HepG2 (cell line): ENCODE results near the gene SLC9A8. TPM values are rescaled to one million over a fixed set of nuclear protein-coding genes. Genes with fewer than 3 reads are reported as not detected.

Source experiments
- ATAC-seq: fragments of 200-7000 bp; cut with Tn5 transposase; 3 replicates; pipeline ENCODE4 v1.9.1; 2020; ENCODE audit warnings: mild to moderate bottlenecking, moderate library complexity
- BruUV-seq: library from RNA; stranded (reverse); fragments of 400-500 nt; replicated peaks from 2 replicates; lab custom pipeline; 2021; lab: Mats Ljungman, UMichigan
- CTCF ChIA-PET: fragments of 300-600 bp; formaldehyde crosslinking; extraction: SDS; loops from one replicate; lab custom pipeline; 2021; ENCODE audit warnings: low total read pairs, inconsistent platforms, low intra/inter-chr PET ratio; lab: Yijun Ruan, JAX
- POLR2A ChIA-PET: fragments of 350-600 bp; sonication (Branson Sonifier 250); formaldehyde crosslinking; loops from one replicate; lab custom pipeline; 2020; ENCODE audit warnings: antibody characterized with exemption, inconsistent platforms; lab: Yijun Ruan, JAX
- DNase-seq: peaks from one replicate; pipeline ENCODE4 v3.0.0-alpha.2; 2015; ENCODE audit warnings: low spot score
- FAIRE-seq: peaks from 3 replicates; lab custom pipeline; 2011; peaks lifted over from hg19 to GRCh38; lab: Jason Lieb, UNC
- H2AFZ ChIP-seq: one replicate; pipeline ENCODE4 v1.6.1; 2011; ENCODE audit warnings: low read length, inconsistent platforms
- H3K27ac ChIP-seq: fragments of 300-600 bp; 3 replicates; pipeline ENCODE4 v1.8.0; 2011; ENCODE audit warnings: mixed run types, mild to moderate bottlenecking, mixed read lengths, low read length, inconsistent platforms; ENCODE audit not compliant: insufficient read depth; ENCODE audit errors: extremely low read length
- H3K27me3 ChIP-seq, 2 experiments: fragments of 200-600 bp in 1 of 2; 2 replicates in 1 of 2; 3 replicates in 1 of 2; pipeline versions ENCODE4 v1.6.0 to v1.8.0; 2011; ENCODE audit warnings: low read length in 2 of 2, mild to moderate bottlenecking in 2 of 2, moderate library complexity in 2 of 2, inconsistent platforms in 1 of 2; ENCODE audit not compliant: insufficient read depth in 2 of 2, control insufficient read depth in 1 of 2
- H3K36me3 ChIP-seq, 2 experiments: fragments of 200-600 bp in 1 of 2; replicated peaks in 1 of 2; 2 replicates in 1 of 2; 3 replicates in 1 of 2; pipeline versions ENCODE4 v1.5.1 to v1.8.0; 2011; ENCODE audit warnings: low read length in 2 of 2, inconsistent platforms in 1 of 2; ENCODE audit not compliant: insufficient read depth in 2 of 2, control insufficient read depth in 1 of 2
- H3K4me1 ChIP-seq: 2 replicates; pipeline ENCODE4 v1.5.1; 2012; ENCODE audit warnings: low read length, inconsistent platforms; ENCODE audit not compliant: insufficient read depth
- H3K4me2 ChIP-seq: 2 replicates; pipeline ENCODE4 v1.6.0; 2011; ENCODE audit warnings: low read depth, low read length, inconsistent platforms
- H3K4me3 ChIP-seq, 3 experiments: fragments of 200-600 bp in 1 of 3; sonication (generic), shearing (Covaris generic) in 1 of 3; replicated peaks in 1 of 3; 2 replicates each; pipeline ENCODE4 v1.5.1; 2011 to 2016; ENCODE audit warnings: low read length in 3 of 3, inconsistent platforms in 2 of 3, low read depth in 2 of 3, mild to moderate bottlenecking in 2 of 3, control low read depth in 1 of 3, mixed read lengths in 1 of 3; ENCODE audit not compliant: insufficient read depth in 1 of 3
- H3K79me2 ChIP-seq: one replicate; pipeline ENCODE4 v1.6.1; 2011; ENCODE audit warnings: low read length, inconsistent platforms; ENCODE audit not compliant: insufficient read depth
- H3K9ac ChIP-seq: 2 replicates; pipeline ENCODE4 v1.6.0; 2011; ENCODE audit warnings: mild to moderate bottlenecking, low read depth, low read length, inconsistent platforms; ENCODE audit not compliant: insufficient read depth
- H3K9me3 ChIP-seq: 2 replicates; pipeline ENCODE4 v1.5.1; 2012; ENCODE audit warnings: mild to moderate bottlenecking, low read length
- H4K20me1 ChIP-seq: 2 replicates; pipeline ENCODE4 v1.6.0; 2011; ENCODE audit warnings: inconsistent platforms, mild to moderate bottlenecking, low read length, moderate library complexity; ENCODE audit not compliant: insufficient read depth
- FUBP1 ChIP-seq: sonication (generic); formaldehyde crosslinking; IDR thresholded peaks from 2 replicates; pipeline ENCODE4 v1.5.1; 2020; ENCODE audit warnings: missing genetic modification reagents, mild to moderate bottlenecking, borderline replicate concordance
- KAT8 ChIP-seq: IDR thresholded peaks from 2 replicates; pipeline ENCODE4 v1.6.1; 2016; ENCODE audit warnings: missing genetic modification reagents, missing compliant biosample characterization
- NFKB2 ChIP-seq: sonication (generic); formaldehyde crosslinking; IDR thresholded peaks from 2 replicates; pipeline ENCODE4 v1.4.0; 2020; ENCODE audit warnings: missing genetic modification reagents, borderline replicate concordance
- PHF5A ChIP-seq: IDR thresholded peaks from one replicate; pipeline ENCODE4 v1.6.1; 2018; ENCODE audit warnings: low read depth, missing genetic modification reagents; ENCODE audit not compliant: unreplicated experiment
- PRDM10 ChIP-seq: sonication (generic); formaldehyde crosslinking; IDR thresholded peaks from 2 replicates; pipeline ENCODE4 v1.4.0; 2020; ENCODE audit warnings: low read depth, missing genetic modification reagents
- SPEN ChIP-seq: sonication (generic); formaldehyde crosslinking; IDR thresholded peaks from 2 replicates; pipeline ENCODE4 v1.5.1; 2020; ENCODE audit warnings: low read depth, mild to moderate bottlenecking, missing genetic modification reagents
- WGBS: methylation state at CpG from one replicate; pipeline ENCODE4 v1.1.6; 2017; ENCODE audit warnings: low lambda C conversion rate; 5-methylcytosine and 5-hydroxymethylcytosine counted together
- in situ Hi-C: cut with HindIII; loops from 2 replicates; pipeline ENCODE4 v1.10.0; 2017; ENCODE audit warnings: low pct_unique_long_range_greater_than_20kb; ENCODE audit not compliant: extremely low pct_ligation_motif_present
- intact Hi-C: fragments of 100-400 bp; cut with micrococcal nuclease; formaldehyde crosslinking; loops from one replicate; pipeline ENCODE4 v1.10.0; 2022; ENCODE audit not compliant: unreplicated experiment
- polyA plus RNA-seq, 8 experiments: library from polyadenylated mRNA; depleted of rRNA in 3 of 8; stranded (reverse) in 7 of 8; unstranded in 1 of 8; fragments of >200 nt; fragmentation: Illumina TruSeq in 4 of 8; extraction: Trizol in 4 of 8; gene quantifications; 2 replicates each; pipeline versions ENCODE4 v1.2.1 to v1.2.3, GENCODE V29; 2011 to 2016; ENCODE audit warnings: low read depth in 4 of 8, missing spikeins in 1 of 8, mixed read lengths in 1 of 8; ENCODE audit not compliant: insufficient read depth in 1 of 8
- total RNA-seq, 5 experiments: library from RNA; depleted of rRNA; stranded (reverse); fragments of >200 nt; fragmentation: Illumina TruSeq; extraction: Trizol; gene quantifications; 2 replicates each; pipeline ENCODE4 v1.2.3, GENCODE V29; 2016; ENCODE audit warnings: low read depth in 1 of 5
- TF ChIP-seq, protein P1 (sequence below), 2 experiments: sonication (generic) in 1 of 2; formaldehyde crosslinking in 1 of 2; IDR thresholded peaks; 2 replicates each; pipeline versions ENCODE4 v1.5.1 to v1.6.1; 2011 to 2020; ENCODE audit warnings: borderline replicate concordance in 1 of 2, low read depth in 1 of 2, low read length in 1 of 2, mild to moderate bottlenecking in 1 of 2, missing genetic modification reagents in 1 of 2, moderate library complexity in 1 of 2

The SLC9A8 gene
- total and polyA plus RNA-seq, 2 of the 13 experiments (the other 11 are each of a cell fraction or from before 2014, with no cell fraction given) = 4.1 to 7.4 TPM

- Histone ChIP-seq H3K4me2 (no peak overlapping the region), H4K20me1 (no peaks in the 10 kb centered on the region), H3K36me3 (no peaks in the 10 kb centered on the region), H3K9ac (no peak overlapping the region), H3K27me3 (no peaks in the 10 kb centered on the region), H3K4me1 (peaks cover 69% of the 10 kb centered on the region), H3K79me2 (no peaks in the 10 kb centered on the region), H3K4me3 (no peak overlapping the region), H3K9me3 (no peaks in the 10 kb centered on the region), H2AFZ (no peak overlapping the region), H3K27ac (no peak overlapping the region)
- no peak for ATAC-seq
- WGBS = 100% methylated on average over 2 of the region's 2 CpGs
- CTCF ChIA-PET = no interaction called here
- intact Hi-C loops = no loop called here
- POLR2A ChIA-PET = no interaction called here
- BruUV-seq = no TSS peak
- no peak for FAIRE-seq
- in situ Hi-C loops = no loop called here
- no peak for DNase-seq
- TF ChIP-seq, protein P1, sequence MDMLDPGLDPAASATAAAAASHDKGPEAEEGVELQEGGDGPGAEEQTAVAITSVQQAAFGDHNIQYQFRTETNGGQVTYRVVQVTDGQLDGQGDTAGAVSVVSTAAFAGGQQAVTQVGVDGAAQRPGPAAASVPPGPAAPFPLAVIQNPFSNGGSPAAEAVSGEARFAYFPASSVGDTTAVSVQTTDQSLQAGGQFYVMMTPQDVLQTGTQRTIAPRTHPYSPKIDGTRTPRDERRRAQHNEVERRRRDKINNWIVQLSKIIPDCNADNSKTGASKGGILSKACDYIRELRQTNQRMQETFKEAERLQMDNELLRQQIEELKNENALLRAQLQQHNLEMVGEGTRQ (IDR thresholded peaks at IDR 0.05; ENCODE audit: low read depth, low read length) = no peak
- TF ChIP-seq, protein P1 (CRISPR knock-in tag; IDR thresholded peaks at IDR 0.05; ENCODE audit: borderline replicate concordance) = no peak
- TF ChIP-seq FUBP1 (CRISPR knock-in tag) (no peak), SPEN (no peak), PRDM10 (CRISPR knock-in tag) (no peak), KAT8 (CRISPR knock-in tag) (no peak), NFKB2 (CRISPR knock-in tag) (no peak), PHF5A (no peak)
Measured at GRCh38 chr20:49765846-49766541, 46.6 kb upstream of the SLC9A8 start.
